Measurements from ENCODE around the gene TSHZ1. TPM values are rescaled to one million over a fixed set of nuclear protein-coding genes. Genes with fewer than 3 reads are reported as not detected.

The TSHZ1 gene
- total RNA-seq, 1 donor: 10.5 TPM

DNA sequence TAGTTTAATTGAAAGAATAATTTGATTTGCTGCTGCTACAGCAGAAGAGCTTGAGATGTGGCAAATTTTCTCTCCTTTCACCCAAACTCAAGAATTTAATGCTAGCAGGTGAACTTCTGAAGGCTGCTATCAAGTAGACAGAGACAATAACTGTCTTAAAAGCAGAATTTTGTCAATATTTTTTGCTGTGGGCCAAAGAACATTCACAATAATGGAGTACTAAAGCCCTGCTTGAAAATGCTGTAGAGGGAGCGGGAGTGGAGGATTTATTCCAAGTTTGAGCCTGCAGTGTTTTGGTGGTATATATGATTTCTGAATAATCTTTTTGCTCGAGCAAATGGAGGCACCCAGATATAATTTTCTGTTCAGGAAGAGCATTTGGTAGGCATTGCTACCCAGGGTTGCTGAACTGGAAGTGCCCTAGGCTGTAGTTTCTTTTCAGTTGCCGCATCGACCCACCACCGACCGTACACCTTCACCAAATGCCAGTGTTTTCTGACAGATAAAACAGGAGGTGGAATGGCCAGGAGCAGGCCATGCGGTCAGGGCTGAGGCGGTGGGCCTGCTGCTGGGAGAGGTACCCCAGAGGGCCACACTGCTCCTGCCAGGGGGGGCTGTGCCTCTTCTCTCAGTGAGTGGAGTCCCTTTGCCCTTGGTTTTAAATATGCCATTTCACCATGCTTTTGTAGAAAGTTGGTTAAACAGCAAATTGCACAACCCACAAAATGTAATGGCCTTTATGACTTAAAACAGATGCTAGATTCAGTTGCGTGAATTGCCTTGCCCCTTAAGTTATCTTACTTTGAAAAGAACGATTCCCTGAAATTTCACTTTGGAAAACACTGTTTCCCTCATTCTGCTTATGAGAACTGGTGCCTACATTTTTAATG lies 36.4 kb downstream of the TSHZ1 start:
- peak overlapping the region; percentile 97 for H2AFZ ChIP-seq (ENCODE audit: low read length)
- peak; percentile 88 for DNase-seq (ENCODE audit: insufficient read length, low spot score, missing footprints)
- H3K27me3 ChIP-seq (ENCODE audit: insufficient read depth, low read length): no peaks in the 10 kb centered on the region
- TF ChIP-seq, protein P1, sequence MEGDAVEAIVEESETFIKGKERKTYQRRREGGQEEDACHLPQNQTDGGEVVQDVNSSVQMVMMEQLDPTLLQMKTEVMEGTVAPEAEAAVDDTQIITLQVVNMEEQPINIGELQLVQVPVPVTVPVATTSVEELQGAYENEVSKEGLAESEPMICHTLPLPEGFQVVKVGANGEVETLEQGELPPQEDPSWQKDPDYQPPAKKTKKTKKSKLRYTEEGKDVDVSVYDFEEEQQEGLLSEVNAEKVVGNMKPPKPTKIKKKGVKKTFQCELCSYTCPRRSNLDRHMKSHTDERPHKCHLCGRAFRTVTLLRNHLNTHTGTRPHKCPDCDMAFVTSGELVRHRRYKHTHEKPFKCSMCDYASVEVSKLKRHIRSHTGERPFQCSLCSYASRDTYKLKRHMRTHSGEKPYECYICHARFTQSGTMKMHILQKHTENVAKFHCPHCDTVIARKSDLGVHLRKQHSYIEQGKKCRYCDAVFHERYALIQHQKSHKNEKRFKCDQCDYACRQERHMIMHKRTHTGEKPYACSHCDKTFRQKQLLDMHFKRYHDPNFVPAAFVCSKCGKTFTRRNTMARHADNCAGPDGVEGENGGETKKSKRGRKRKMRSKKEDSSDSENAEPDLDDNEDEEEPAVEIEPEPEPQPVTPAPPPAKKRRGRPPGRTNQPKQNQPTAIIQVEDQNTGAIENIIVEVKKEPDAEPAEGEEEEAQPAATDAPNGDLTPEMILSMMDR (IDR thresholded peaks at IDR 0.05; ENCODE audit: extremely low read depth, low read depth, low read length): no peak
- H3K36me3 ChIP-seq (ENCODE audit: insufficient read depth, low read length): no peaks in the 10 kb centered on the region
- H4K20me1 ChIP-seq (ENCODE audit: insufficient read depth, low read length): no peaks in the 10 kb centered on the region
- H3K9me3 ChIP-seq (ENCODE audit: low read depth, low read length): no peaks in the 10 kb centered on the region
- H3K4me3 ChIP-seq (ENCODE audit: insufficient read depth, low read length): peak overlapping the region; percentile 69
- peak overlapping the region; percentile 91 for H3K27ac ChIP-seq (ENCODE audit: low read depth, low read length)
- H3K4me1 ChIP-seq (ENCODE audit: insufficient read depth, low read length): peaks cover 22% of the 10 kb centered on the region
- H3K4me2 ChIP-seq (ENCODE audit: insufficient read depth, low read length): peak overlapping the region; percentile 95
- H3K79me2 ChIP-seq (ENCODE audit: insufficient read depth, low read length): peaks cover 55% of the 10 kb centered on the region

DNA sequence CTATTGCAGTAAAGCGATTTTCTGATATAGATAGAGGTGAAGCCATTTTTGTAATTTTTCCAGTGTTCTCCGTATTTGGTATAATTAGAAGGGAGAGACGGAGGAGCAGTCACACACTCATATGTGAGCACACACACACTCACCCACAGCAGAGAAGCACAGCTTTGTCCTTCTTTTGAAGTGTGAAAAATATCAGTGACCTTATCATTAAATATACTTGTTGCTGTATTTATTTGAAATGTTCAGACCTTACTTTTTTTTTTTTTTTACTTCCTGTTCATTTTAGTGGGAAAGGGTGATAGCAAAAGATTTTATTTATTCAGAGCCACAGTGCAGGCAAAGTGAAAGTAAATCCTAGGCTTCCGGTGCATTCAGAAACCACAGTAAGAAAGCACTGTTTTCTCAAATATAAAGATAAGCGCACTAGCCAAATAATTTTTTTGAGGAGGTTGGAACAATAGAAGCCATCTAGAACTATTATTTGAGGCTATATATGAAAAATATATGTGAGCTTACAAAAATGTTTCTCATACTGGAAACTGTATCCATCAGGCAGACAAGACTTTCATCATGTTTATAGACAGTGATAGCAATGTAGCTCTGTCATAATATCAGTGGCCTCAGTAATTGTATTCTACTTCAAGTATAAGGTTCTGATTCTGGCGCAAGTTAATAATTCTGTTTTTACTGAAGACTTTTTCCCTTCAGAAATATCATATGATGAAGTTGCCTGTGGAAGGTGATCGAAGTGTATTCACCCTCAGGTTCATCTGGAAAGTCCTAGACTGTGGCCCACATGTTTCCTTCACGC lies 37.2 kb downstream of the TSHZ1 start:
- Histone ChIP-seq H3K27ac (ENCODE audit: low read depth, low read length) (peak overlapping the region; percentile 91), H3K4me2 (ENCODE audit: insufficient read depth, low read length) (peak overlapping the region; percentile 95), H2AFZ (ENCODE audit: low read length) (peak overlapping the region; percentile 97), H3K27me3 (ENCODE audit: insufficient read depth, low read length) (no peaks in the 10 kb centered on the region), H4K20me1 (ENCODE audit: insufficient read depth, low read length) (no peaks in the 10 kb centered on the region), H3K9me3 (ENCODE audit: low read depth, low read length) (no peaks in the 10 kb centered on the region), H3K36me3 (ENCODE audit: insufficient read depth, low read length) (no peaks in the 10 kb centered on the region), H3K4me1 (ENCODE audit: insufficient read depth, low read length) (peaks cover 22% of the 10 kb centered on the region), H3K4me3 (ENCODE audit: insufficient read depth, low read length) (peak overlapping the region; percentile 69), H3K79me2 (ENCODE audit: insufficient read depth, low read length) (peaks cover 59% of the 10 kb centered on the region)
- TF ChIP-seq, protein P1 (IDR thresholded peaks at IDR 0.05; ENCODE audit: extremely low read depth, low read depth, low read length): no peak
- peak; percentile 93 for DNase-seq (ENCODE audit: insufficient read length, low spot score, missing footprints)

DNA sequence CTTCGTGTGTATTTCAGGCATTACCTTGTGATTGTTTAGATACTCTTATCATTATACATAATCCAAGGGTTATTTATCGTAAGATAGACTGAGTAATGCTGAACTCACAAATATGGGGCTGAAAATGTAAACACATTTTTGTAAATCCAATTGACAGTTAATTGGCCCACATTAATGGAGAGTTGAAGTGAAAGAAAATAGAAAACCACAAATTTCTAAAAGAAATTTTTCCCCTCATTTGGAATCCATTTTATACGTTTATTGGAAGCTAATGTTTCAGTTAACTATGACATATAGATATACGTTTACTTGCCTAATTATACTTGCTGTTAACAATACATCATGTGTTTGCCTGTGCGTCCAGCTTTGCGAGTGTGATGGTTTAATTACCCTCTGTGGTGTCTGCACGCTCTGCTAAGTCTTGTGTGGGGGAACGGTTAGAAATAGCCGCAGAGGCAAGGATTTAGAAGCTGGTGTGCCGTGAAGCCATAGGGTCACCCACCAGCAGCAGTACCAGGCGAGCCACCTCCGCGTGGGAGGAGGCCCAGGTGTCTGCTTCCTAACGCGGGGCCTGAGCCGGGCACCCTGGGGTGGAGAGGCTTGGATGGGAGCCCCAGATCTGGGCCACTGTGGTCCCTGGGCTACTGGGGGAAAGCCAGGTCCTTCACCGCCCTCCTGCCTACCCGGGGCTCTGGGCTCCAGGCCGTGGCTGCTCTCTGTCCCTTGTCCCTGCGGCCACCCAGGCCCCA lies 38.0 kb downstream of the TSHZ1 start:
- Histone ChIP-seq H3K79me2 (ENCODE audit: insufficient read depth, low read length) (peaks cover 63% of the 10 kb centered on the region), H3K36me3 (ENCODE audit: insufficient read depth, low read length) (no peaks in the 10 kb centered on the region), H3K4me1 (ENCODE audit: insufficient read depth, low read length) (peaks cover 26% of the 10 kb centered on the region), H3K9me3 (ENCODE audit: low read depth, low read length) (no peaks in the 10 kb centered on the region), H4K20me1 (ENCODE audit: insufficient read depth, low read length) (no peaks in the 10 kb centered on the region), H3K27me3 (ENCODE audit: insufficient read depth, low read length) (no peaks in the 10 kb centered on the region), H2AFZ (ENCODE audit: low read length) (peak overlapping the region; percentile 97), H3K27ac (ENCODE audit: low read depth, low read length) (peak overlapping the region; percentile 91), H3K4me2 (ENCODE audit: insufficient read depth, low read length) (peak overlapping the region; percentile 95), H3K4me3 (ENCODE audit: insufficient read depth, low read length) (peak overlapping the region; percentile 69)
- peak; percentile 80 for DNase-seq (ENCODE audit: insufficient read length, low spot score, missing footprints)
- TF ChIP-seq, protein P1 (IDR thresholded peaks at IDR 0.05; ENCODE audit: extremely low read depth, low read depth, low read length): no peak
